Measurements from ENCODE around the gene HDAC4.
"Not testable (repeated sequence)": the region's sequence is repeated elsewhere in the genome, so short reads cannot be mapped to it uniquely, and the experiment has no call there.

HDAC4 gene

GRCh38 chr2:239044336-239044735, 356.5 kb downstream of the HDAC4 start:
- DNase-seq (ENCODE audit: low spot score): no peak

- DNase-seq (ENCODE audit: low spot score): no peak
Observed at GRCh38 chr2:239043326-239043725, 357.5 kb downstream of the HDAC4 start.

DNA sequence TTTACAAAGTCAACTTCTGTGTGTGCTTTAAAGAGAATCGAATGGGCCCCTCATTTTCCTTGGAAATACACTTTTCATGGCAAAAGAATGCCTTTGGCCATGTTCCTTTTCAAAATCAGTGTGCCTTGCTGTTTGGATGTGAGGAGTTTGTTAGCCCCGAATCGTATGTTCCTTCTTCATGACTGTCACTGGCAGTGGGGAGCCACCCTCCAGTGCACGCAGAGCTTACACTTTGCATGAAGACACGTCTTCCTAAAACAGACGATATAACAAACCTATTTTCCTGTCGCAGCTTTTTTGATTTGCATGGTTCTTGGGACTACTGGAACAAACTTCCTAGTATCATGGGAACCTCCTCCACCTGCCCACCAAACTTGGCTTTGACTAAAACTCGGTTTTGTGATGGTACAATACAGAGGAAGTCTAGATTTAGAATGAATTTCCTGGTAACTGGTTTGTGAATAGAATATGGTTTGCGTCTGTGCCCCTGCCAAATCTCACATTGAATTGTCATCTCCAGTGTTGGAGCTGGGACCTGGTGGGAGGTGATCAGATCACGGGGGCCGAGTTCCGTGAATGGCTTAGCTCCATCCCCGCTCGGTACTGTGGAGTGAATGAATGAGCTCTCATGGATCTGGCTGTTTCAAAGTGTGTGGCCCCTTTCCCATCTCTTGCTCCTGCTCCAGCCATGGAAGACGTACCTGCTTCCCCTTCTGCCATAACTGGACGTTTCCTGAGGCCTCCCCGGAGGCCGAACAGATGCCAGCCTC, 358.1 kb downstream of the HDAC4 start:
- DNase-seq (ENCODE audit: low spot score): no peak

DNA sequence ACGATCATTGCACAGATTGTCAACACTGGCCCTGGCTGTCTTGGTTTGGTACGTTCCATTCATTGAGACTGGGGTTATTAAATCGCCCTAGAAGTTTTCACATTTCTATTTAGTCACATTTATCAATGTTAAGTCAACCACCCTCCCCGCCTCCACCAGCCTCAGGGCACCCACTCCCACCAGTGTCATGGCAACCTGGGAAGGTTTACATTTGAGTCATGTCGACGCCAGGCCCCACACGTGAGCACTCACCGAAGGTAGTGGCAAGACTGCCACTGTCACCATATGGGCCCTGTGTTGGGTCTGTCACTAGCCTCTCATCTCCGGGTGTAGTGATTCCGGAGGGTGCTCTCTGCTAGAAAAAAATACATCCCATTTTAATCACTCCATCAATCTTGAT, 358.8 kb downstream of the HDAC4 start:
- no peak for DNase-seq (ENCODE audit: low spot score)

DNA sequence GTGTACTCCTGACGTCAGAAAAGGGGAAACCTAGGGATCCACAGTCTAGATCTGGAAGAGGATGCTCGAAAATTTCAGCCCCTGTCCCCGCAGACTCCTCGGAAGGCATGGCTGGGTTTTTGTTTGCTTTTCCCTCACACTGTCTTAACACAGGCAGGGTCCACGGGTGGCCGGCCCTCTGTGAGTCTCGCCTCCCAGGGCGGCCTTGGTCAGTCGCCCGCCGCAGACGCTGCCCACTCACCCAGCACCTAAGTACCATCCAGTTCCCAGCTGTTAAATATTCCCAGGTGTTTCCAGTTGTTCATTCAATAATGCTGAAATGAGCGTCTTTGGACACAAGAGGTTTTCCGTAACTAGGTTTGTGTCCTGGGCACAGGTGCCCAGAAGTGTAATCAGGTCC, 359.8 kb downstream of the HDAC4 start:
- no peak for DNase-seq (ENCODE audit: low spot score)

- no peak for DNase-seq (ENCODE audit: low spot score)
Observed at GRCh38 chr2:239040152-239040761, 360.6 kb downstream of the HDAC4 start.

GRCh38 chr2:239039479-239039861, 361.4 kb downstream of the HDAC4 start:
- DNase-seq (ENCODE audit: low spot score): no peak

GRCh38 chr2:239038773-239039478, 361.9 kb downstream of the HDAC4 start:
- no peak for DNase-seq (ENCODE audit: low spot score)

DNA sequence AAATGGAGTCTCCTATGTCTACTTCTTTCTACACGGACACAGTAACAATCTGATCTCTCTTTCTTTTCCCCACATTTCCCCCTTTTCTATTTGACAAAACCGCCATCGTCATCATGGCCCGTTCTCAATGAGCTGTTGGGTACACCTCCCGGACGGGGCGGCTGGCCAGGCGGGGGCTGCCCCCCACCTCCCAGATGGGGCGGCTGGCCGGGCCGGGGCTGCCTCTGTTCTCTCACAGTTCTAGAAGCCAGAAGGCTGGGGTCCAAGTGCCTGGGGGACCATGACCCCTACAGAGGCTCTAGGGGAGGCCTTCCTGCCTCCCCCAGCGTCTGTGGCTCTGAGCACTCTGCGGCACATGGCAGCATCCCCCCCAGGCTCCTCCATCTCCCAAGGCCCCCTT, 362.5 kb downstream of the HDAC4 start:
- not testable (repeated sequence) for DNase-seq (ENCODE audit: low spot score)

DNA sequence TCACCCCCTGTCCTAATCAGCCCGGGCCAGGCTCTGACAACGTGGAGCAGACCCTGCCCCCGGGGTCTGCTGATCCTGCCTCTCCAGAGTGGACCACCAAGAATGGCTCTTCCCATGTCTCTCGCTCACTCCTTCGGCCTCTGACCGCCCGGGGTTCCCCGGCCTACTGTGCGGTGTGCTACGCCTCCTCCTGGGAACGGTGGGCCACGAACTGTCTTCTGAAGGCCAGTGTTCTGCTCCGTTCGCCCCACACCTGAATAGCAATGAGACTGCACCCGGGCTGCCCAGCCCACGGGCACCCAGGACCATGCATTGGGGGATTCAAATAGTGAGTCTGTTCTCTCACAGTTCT, 363.3 kb downstream of the HDAC4 start:
- no peak for DNase-seq (ENCODE audit: low spot score)

DNA sequence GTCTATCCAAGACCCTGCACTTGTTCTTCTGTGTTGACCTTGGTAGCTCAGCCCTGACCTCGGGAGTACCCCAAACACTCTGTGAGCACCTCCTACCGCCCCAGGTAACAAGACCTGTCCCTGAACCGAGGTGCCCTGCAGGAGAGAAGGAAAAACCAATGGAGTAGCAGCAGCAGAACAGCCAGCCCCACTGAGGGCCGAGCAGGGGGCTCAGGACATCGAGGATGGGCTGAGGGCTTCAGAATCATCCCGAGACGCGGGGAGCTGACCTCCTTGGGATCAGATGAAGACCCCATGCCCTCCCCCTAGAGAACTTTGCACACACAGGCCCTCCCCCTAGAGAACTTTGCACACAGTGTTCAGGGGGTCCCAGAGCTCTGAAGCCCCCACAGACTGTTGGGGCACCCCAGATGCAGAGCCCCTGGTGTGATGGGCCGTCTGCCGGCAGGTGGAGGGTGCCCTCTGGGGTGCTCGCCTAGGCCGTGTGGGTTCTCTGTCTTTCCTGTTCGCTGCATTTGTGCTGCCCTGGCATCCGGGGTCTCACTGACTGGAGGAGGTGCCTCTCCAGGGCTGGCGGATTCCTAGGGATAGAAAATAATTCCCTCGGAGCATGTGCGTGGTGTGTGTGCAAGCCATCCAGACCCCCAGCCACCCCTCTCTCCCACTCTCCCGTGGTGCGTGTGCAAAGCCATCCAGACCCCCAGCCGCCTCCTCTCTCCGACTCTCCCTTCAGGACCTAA, 363.8 kb downstream of the HDAC4 start:
- DNase-seq (ENCODE audit: low spot score): no peak

GRCh38 chr2:239035997-239036731, 364.7 kb downstream of the HDAC4 start:
- no peak for DNase-seq (ENCODE audit: low spot score)

GRCh38 chr2:239035361-239035814, 365.4 kb downstream of the HDAC4 start:
- DNase-seq (ENCODE audit: low spot score): peak; percentile 88

- no peak for DNase-seq (ENCODE audit: low spot score)
Observed at GRCh38 chr2:239034561-239035341, 366.1 kb downstream of the HDAC4 start.

DNA sequence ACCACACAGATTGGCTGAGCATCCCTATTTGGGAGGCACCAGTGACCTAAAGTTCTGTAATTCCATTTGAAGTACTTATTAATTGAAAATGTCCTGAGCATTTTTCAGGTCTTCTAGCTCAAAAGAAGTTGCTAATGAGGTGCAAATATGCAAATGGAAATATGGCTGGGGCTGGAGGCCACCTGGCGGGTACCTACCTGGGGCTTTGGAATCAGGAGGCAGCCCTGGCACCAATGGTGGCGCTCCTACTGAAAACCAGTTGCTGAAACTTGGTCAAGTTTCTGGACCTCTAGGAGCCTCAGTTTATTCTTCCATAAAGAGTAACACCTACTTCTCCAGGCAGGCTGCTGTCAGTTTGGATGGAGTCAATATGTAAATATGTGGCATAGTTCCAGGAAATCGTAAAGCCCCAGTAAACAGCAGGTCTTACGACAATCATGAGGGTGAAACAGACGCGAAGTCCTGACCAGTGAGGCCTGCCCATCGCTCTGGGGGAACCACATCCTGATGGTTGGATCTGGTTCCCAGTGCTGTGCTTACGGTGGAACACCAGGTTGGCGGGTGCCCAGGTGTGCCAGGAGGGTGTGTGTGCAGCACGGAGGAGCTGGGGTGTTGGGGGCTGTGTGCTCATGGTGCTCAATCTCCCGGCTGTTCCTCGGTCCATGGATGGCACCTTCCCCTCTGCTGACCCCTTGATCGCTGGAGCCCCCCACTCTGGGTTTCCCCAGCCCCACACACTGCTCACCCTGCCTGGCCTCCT, 366.8 kb downstream of the HDAC4 start:
- no peak for DNase-seq (ENCODE audit: low spot score)

DNA sequence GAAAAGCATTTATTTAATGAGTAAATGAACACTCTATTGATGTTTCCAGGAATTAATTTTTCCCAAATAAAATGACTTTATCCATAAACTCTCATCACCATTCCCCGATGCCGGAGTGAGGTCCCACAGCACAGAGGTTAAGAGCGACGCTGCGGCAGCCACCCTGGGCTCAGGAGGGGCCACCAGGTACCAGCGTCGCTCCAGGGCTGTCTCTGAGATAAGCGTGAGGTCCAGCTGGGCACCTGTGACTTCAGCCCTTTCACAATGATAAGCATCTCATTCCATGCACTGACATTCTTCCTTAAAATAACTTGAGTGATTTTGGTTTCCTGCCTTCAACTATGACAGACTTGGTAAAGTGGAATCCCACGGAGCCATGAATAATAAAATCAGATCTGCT, 370.9 kb downstream of the HDAC4 start:
- no peak for DNase-seq (ENCODE audit: low spot score)

GRCh38 chr2:239028253-239028619, 372.6 kb downstream of the HDAC4 start:
- DNase-seq (ENCODE audit: low spot score): peak; percentile 19

- DNase-seq (ENCODE audit: low spot score): no peak
Observed at GRCh38 chr2:239027391-239028252, 373.2 kb downstream of the HDAC4 start.

DNA sequence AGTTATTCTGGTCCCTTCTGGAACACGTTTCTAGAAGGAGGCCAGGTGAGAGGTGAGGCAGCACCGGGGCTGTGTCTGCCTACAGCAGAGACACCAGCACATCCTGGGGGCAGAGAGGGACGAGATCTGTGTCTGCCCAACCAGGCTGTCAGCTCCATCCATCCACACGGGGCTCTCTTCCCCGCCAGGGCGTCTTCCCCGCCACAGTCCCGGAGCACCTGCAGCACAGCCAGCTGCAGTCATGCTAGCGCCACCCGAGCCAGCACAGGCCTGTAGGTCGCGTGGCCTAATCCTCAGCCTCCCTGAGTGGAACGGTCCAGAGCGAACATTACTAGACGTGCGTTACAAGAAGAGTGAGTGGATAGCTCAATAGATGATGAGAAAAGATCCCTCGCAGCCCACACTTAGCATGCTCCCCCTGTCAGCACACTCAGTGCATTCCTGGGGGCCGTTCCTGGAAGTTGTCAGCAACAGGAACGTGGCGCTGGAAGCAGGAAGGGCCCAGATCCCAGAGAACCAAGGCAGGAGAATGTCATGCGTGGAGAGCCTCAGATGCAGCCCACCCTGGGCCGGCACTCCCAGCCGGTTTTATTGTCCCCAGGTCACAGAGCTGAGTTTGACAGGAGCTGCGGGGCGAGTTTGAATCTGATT, 374.0 kb downstream of the HDAC4 start:
- DNase-seq (ENCODE audit: low spot score): no peak
